NCI-H2107 (cell line): ENCODE results near the gene ESR2.
"Not testable (repeated sequence)": the region's sequence is repeated elsewhere in the genome, so short reads cannot be mapped to it uniquely, and the experiment has no call there.

Experiments
- DNase-seq: peaks from one replicate; lab custom pipeline; 2025; lab: John Stamatoyannopoulos, UW

Gene ESR2

GRCh38 chr14:64196814-64197411 lies 97.3 kb downstream of the ESR2 start:
- DNase-seq, result peak; percentile 85

GRCh38 chr14:64196056-64196455 lies 98.1 kb downstream of the ESR2 start:
- no peak for DNase-seq

- DNase-seq, result no peak
These were observed 99.0 kb downstream of the ESR2 start for GRCh38 chr14:64195199-64195598.

GRCh38 chr14:64194404-64194803 lies 99.8 kb downstream of the ESR2 start:
- no peak for DNase-seq

GRCh38 chr14:64193821-64194220 lies 100.3 kb downstream of the ESR2 start:
- no peak for DNase-seq

GRCh38 chr14:64191756-64192155 lies 102.4 kb downstream of the ESR2 start:
- no peak for DNase-seq

- DNase-seq, result no peak
These were observed 103.1 kb downstream of the ESR2 start for GRCh38 chr14:64190974-64191502.

GRCh38 chr14:64187331-64187730 lies 106.8 kb downstream of the ESR2 start:
- DNase-seq, result no peak

GRCh38 chr14:64186231-64187129 lies 107.7 kb downstream of the ESR2 start:
- no peak for DNase-seq

- no peak for DNase-seq
These were observed 109.0 kb downstream of the ESR2 start for GRCh38 chr14:64185184-64185583.

- no peak for DNase-seq
These were observed 110.0 kb downstream of the ESR2 start for GRCh38 chr14:64184103-64184729.

- not testable (repeated sequence) for DNase-seq
These were observed 111.3 kb downstream of the ESR2 start for GRCh38 chr14:64182908-64183307.

GRCh38 chr14:64178814-64179213 lies 115.4 kb downstream of the ESR2 start:
- no peak for DNase-seq

- DNase-seq, result no peak
These were observed 117.8 kb downstream of the ESR2 start for GRCh38 chr14:64176330-64176729.

- DNase-seq, result no peak
These were observed 119.0 kb downstream of the ESR2 start for GRCh38 chr14:64174922-64175782.

- no peak for DNase-seq
These were observed 124.0 kb downstream of the ESR2 start for GRCh38 chr14:64170181-64170580.

- DNase-seq, result no peak
These were observed 134.6 kb downstream of the ESR2 start for GRCh38 chr14:64159588-64159987.

- no peak for DNase-seq
These were observed 135.6 kb downstream of the ESR2 start for GRCh38 chr14:64158608-64159007.

- DNase-seq, result no peak
These were observed 144.2 kb downstream of the ESR2 start for GRCh38 chr14:64149921-64150320.

- no peak for DNase-seq
These were observed 146.9 kb downstream of the ESR2 start for GRCh38 chr14:64147126-64147790.

GRCh38 chr14:64137657-64138290 lies 156.4 kb downstream of the ESR2 start:
- no peak for DNase-seq
